ENCODE measurements around the gene NDUFB10.

NDUFB10 gene

DNA sequence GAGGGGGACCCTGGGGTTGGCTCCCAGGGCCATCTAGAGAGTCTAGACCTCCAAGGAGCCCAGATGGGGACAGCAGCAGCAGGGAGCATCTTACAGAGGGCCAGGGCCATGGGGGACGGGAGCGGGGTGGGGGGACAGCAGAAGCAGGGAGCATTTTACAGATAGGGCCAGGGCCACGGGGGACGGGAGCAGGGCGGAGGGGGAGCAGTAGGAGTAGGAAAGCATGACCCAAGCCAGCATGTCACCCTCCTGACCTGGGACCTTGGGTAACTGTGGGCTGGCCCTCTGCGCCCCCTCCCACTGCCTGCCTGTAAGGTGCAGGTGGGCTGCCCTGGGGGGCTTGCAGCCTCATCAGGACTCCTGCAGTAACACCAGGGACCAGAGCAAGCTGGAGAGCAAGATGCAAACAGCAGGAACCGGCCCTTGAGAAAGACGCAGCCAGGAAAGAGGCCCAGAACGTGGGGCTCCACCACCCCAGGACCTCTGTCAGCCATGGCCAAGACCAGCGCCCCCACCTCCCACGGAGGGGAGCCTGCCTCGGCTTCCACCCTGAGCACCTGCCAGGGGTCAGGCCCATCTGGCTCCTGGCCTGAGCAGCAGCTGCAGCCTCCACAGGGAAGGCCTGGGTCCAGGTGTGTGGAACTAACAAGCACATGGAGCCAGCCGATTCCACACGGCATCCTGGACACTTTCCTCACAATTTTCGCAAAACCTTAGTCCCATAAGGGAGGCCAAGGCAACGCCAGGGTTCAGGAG is 47.9 kb downstream of the NDUFB10 start:
- no peak overlapping the region for H2AFZ ChIP-seq (ENCODE audit: low read length)
- no peak for DNase-seq (ENCODE audit: low spot score)
- H3K79me1 ChIP-seq (ENCODE audit: low read depth, low read length), result peaks cover 42% of the 10 kb centered on the region
- H3K14ac ChIP-seq (ENCODE audit: low read length), result peak overlapping the region; percentile 71
- H4K8ac ChIP-seq (ENCODE audit: low read depth, low read length), result no peak overlapping the region
- no peaks in the 10 kb centered on the region for H3K27me3 ChIP-seq (ENCODE audit: control insufficient read depth in 3 of 3, insufficient read depth in 3 of 3, low read depth in 1 of 3, low read length in 3 of 3)
- H3K4me3 ChIP-seq (ENCODE audit: low read length in 2 of 2), result peak overlapping the region in 1 of 2 donors; percentile 65
- H2AK5ac ChIP-seq (ENCODE audit: low read depth, low read length), result peak overlapping the region; percentile 81
- no peak overlapping the region for H3K18ac ChIP-seq (ENCODE audit: low read length)
- peak overlapping the region; percentile 63 for H2BK12ac ChIP-seq (ENCODE audit: low read length)
- no peak overlapping the region for H2BK15ac ChIP-seq (ENCODE audit: low read length)
- peak overlapping the region; percentile 66 for H3K4ac ChIP-seq (ENCODE audit: low read length)
- WGBS, 2 donors (ENCODE audit: extremely low coverage in 2 of 2, insufficient read length in 2 of 2, insufficient replicate concordance in 1 of 2), result no CpG with 5 or more reads among the region's 16 CpGs
- H2BK120ac ChIP-seq (ENCODE audit: low read depth, low read length), result no peak overlapping the region
- peak overlapping the region; percentile 53 for H2BK5ac ChIP-seq (ENCODE audit: low read length)
- peak overlapping the region; percentile 43 for H3K23ac ChIP-seq (ENCODE audit: low read depth, low read length, poor library complexity)
- no peaks in the 10 kb centered on the region for H3K9me3 ChIP-seq (replicated peaks in 1 of 2; ENCODE audit: control insufficient read depth in 2 of 2, insufficient read depth in 1 of 2, low read depth in 1 of 2, low read length in 2 of 2)
- H3K9ac ChIP-seq (ENCODE audit: low read depth, low read length, poor library complexity), result peak overlapping the region; percentile 78
- no peak overlapping the region for H3K4me2 ChIP-seq (ENCODE audit: insufficient read depth, low read length, poor library complexity, severe bottlenecking)
- H4K91ac ChIP-seq (ENCODE audit: low read depth, low read length, poor library complexity), result no peak overlapping the region
- H3K36me3 ChIP-seq (replicated peaks in 1 of 2; ENCODE audit: control insufficient read depth in 2 of 2, insufficient read depth in 2 of 2, low read length in 2 of 2), result peaks cover 13 to 33% of the 10 kb centered on the region in 2 donors
- no peak overlapping the region for H3K27ac ChIP-seq (replicated peaks; ENCODE audit: low read length)
- H3K4me1 ChIP-seq (ENCODE audit: control insufficient read depth in 2 of 2, insufficient read depth in 1 of 2, low read depth in 1 of 2, low read length in 2 of 2), result peaks cover 28 to 35% of the 10 kb centered on the region in 2 donors

DNA sequence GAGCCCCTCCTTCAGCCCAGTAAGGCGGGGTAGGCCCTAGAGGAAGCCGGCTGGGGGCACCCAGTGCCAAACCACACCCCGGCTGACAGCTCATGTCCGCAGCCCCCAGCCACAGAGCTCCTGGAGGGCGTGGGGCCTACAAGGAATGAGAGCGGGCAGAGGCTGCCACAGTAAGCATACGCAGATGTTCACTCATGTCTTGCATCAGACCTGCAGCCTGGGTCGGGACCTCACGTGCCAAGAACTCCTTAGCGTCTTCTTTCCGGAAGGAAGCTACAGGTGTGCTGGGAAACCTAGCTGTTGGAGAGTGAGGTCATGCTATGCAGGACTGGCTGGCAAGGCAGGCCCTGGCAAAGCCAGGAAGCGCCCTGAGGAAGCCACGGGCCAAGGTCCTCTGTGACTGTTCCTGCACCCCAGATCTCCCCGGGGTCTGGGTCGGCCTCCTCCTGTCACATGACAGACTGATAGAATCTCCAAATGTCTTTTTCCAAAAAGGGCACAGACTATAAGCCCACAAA is 48.7 kb downstream of the NDUFB10 start:
- Histone ChIP-seq H2BK5ac (ENCODE audit: low read length) (no peak overlapping the region), H2BK15ac (ENCODE audit: low read length) (no peak overlapping the region), H4K8ac (ENCODE audit: low read depth, low read length) (peak overlapping the region; percentile 17), H3K9ac (ENCODE audit: low read depth, low read length, poor library complexity) (peak overlapping the region; percentile 70), H3K18ac (ENCODE audit: low read length) (no peak overlapping the region), H2BK12ac (ENCODE audit: low read length) (peak overlapping the region; percentile 16), H3K14ac (ENCODE audit: low read length) (no peak overlapping the region), H3K4ac (ENCODE audit: low read length) (peak overlapping the region; percentile 37), H3K9me3 (replicated peaks in 1 of 2; ENCODE audit: control insufficient read depth in 2 of 2, insufficient read depth in 1 of 2, low read depth in 1 of 2, low read length in 2 of 2) (no peaks in the 10 kb centered on the region), H3K27ac (replicated peaks; ENCODE audit: low read length) (no peak overlapping the region), H2AFZ (ENCODE audit: low read length) (no peak overlapping the region), H3K79me1 (ENCODE audit: low read depth, low read length) (peaks cover 37% of the 10 kb centered on the region), H3K36me3 (replicated peaks in 1 of 2; ENCODE audit: control insufficient read depth in 2 of 2, insufficient read depth in 2 of 2, low read length in 2 of 2) (peaks cover 9 to 25% of the 10 kb centered on the region in 2 donors), H3K27me3 (ENCODE audit: control insufficient read depth in 3 of 3, insufficient read depth in 3 of 3, low read depth in 1 of 3, low read length in 3 of 3) (no peaks in the 10 kb centered on the region), H2AK5ac (ENCODE audit: low read depth, low read length) (no peak overlapping the region), H3K4me2 (ENCODE audit: insufficient read depth, low read length, poor library complexity, severe bottlenecking) (no peak overlapping the region), H3K23ac (ENCODE audit: low read depth, low read length, poor library complexity) (peak overlapping the region; percentile 31), H4K91ac (ENCODE audit: low read depth, low read length, poor library complexity) (peak overlapping the region; percentile 85), H2BK120ac (ENCODE audit: low read depth, low read length) (no peak overlapping the region), H3K4me3 (ENCODE audit: low read length in 2 of 2) (peak overlapping the region in 1 of 2 donors; percentile 65), H3K4me1 (ENCODE audit: control insufficient read depth in 2 of 2, insufficient read depth in 1 of 2, low read depth in 1 of 2, low read length in 2 of 2) (peaks cover 28 to 35% of the 10 kb centered on the region in 2 donors)
- WGBS, 2 donors (ENCODE audit: extremely low coverage in 2 of 2, insufficient read length in 2 of 2, insufficient replicate concordance in 1 of 2), result no CpG with 5 or more reads among the region's 15 CpGs
- no peak for DNase-seq (ENCODE audit: low spot score)

DNA sequence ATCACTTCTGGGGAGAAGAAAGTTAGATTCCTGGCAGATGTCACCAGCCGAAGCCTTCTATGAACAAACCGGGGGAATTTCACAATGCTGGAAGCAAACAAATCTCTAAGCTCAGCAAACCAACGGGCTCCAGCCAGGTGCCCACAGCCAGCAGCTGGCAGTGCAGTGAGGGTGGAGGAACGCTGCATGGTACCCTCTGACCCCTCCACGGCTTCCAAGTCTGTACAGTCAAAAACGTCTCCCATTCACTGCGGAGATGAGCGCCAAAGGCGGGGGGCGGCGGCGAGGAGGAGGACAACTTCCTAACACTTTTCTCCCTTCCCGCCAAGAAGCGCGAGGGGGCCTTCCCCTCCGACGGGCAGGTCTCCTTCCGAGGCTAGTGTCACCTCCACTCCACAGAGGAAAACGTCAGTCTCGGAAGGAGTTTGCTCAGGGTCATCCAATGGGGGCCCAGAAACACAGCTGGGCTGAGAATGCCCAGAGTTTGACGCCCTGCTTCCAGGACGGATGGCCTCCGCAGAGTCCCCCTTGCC is 49.4 kb downstream of the NDUFB10 start:
- H3K4me1 ChIP-seq (ENCODE audit: control insufficient read depth in 2 of 2, insufficient read depth in 1 of 2, low read depth in 1 of 2, low read length in 2 of 2), result peaks cover 25 to 32% of the 10 kb centered on the region in 2 donors

DNA sequence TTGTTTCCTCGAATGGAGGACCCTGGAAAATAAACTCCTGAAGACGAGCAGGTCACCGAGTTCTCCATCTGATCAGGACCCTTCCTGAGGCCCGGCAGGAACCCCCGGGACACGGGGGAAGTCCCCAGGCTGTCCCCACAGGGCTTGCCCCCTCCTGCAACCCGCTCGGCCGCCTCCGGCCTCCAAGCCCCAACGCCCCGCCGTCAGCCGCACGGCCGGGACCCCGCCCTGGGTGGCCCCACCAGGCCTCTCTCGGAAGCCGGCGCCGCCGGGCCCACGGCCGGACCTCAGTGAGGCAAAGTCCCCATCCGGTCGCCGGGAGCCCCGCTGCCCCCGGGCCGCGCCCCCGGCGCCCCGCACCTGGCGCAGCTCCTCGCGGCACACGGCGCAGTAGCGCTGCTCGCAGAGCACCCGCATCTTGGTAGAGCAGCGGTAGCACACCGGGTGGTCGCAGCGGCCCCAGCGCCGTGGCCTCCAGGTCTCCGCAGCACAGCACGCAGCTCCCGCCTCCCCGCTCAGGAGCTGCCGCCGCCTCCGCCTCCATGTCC is 49.9 kb downstream of the NDUFB10 start:
- no peak overlapping the region for H4K8ac ChIP-seq (ENCODE audit: low read depth, low read length)
- H3K36me3 ChIP-seq (replicated peaks in 1 of 2; ENCODE audit: control insufficient read depth in 2 of 2, insufficient read depth in 2 of 2, low read length in 2 of 2), result peaks cover 8 to 18% of the 10 kb centered on the region in 2 donors
- H3K27me3 ChIP-seq (ENCODE audit: control insufficient read depth in 3 of 3, insufficient read depth in 3 of 3, low read depth in 1 of 3, low read length in 3 of 3), result no peaks in the 10 kb centered on the region
- peak overlapping the region; percentile 82 for H3K18ac ChIP-seq (ENCODE audit: low read length)
- H2AK5ac ChIP-seq (ENCODE audit: low read depth, low read length), result peak overlapping the region; percentile 11
- no peaks in the 10 kb centered on the region for H3K9me3 ChIP-seq (replicated peaks in 1 of 2; ENCODE audit: control insufficient read depth in 2 of 2, insufficient read depth in 1 of 2, low read depth in 1 of 2, low read length in 2 of 2)
- H3K9ac ChIP-seq (ENCODE audit: low read depth, low read length, poor library complexity), result peak overlapping the region; percentile 96
- peak overlapping the region; percentile 71 for H3K14ac ChIP-seq (ENCODE audit: low read length)
- H3K79me1 ChIP-seq (ENCODE audit: low read depth, low read length), result peaks cover 31% of the 10 kb centered on the region
- H3K4me3 ChIP-seq (ENCODE audit: low read length in 2 of 2), result peak overlapping the region; percentile 65 to 99
- no peak overlapping the region for H2BK15ac ChIP-seq (ENCODE audit: low read length)
- no peak overlapping the region for H2BK12ac ChIP-seq (ENCODE audit: low read length)
- peaks cover 22 to 28% of the 10 kb centered on the region in 2 donors for H3K4me1 ChIP-seq (ENCODE audit: control insufficient read depth in 2 of 2, insufficient read depth in 1 of 2, low read depth in 1 of 2, low read length in 2 of 2)
- DNase-seq (ENCODE audit: low spot score), result no peak
- peak overlapping the region; percentile 78 for H2AFZ ChIP-seq (ENCODE audit: low read length)
- no peak overlapping the region for H2BK120ac ChIP-seq (ENCODE audit: low read depth, low read length)
- no peak overlapping the region for H3K4ac ChIP-seq (ENCODE audit: low read length)
- no peak overlapping the region for H4K91ac ChIP-seq (ENCODE audit: low read depth, low read length, poor library complexity)
- no peak overlapping the region for H3K27ac ChIP-seq (replicated peaks; ENCODE audit: low read length)
- no CpG with 5 or more reads among the region's 55 CpGs for WGBS, 2 donors (ENCODE audit: extremely low coverage in 2 of 2, insufficient read length in 2 of 2, insufficient replicate concordance in 1 of 2)
- no peak overlapping the region for H2BK5ac ChIP-seq (ENCODE audit: low read length)
- no peak overlapping the region for H3K23ac ChIP-seq (ENCODE audit: low read depth, low read length, poor library complexity)
- H3K4me2 ChIP-seq (ENCODE audit: insufficient read depth, low read length, poor library complexity, severe bottlenecking), result peak overlapping the region; percentile 80

More for the DNA sequence above, 49.4 kb downstream of the NDUFB10 start:
- Histone ChIP-seq H3K9me3 (replicated peaks in 1 of 2; ENCODE audit: control insufficient read depth in 2 of 2, insufficient read depth in 1 of 2, low read depth in 1 of 2, low read length in 2 of 2) (no peaks in the 10 kb centered on the region), H2AK5ac (ENCODE audit: low read depth, low read length) (peak overlapping the region; percentile 11), H2BK12ac (ENCODE audit: low read length) (no peak overlapping the region), H4K8ac (ENCODE audit: low read depth, low read length) (no peak overlapping the region), H3K9ac (ENCODE audit: low read depth, low read length, poor library complexity) (peak overlapping the region; percentile 96), H3K79me1 (ENCODE audit: low read depth, low read length) (peaks cover 34% of the 10 kb centered on the region), H2BK120ac (ENCODE audit: low read depth, low read length) (no peak overlapping the region), H2AFZ (ENCODE audit: low read length) (peak overlapping the region; percentile 78), H3K18ac (ENCODE audit: low read length) (peak overlapping the region; percentile 82), H2BK5ac (ENCODE audit: low read length) (no peak overlapping the region), H2BK15ac (ENCODE audit: low read length) (no peak overlapping the region), H3K27me3 (ENCODE audit: control insufficient read depth in 3 of 3, insufficient read depth in 3 of 3, low read depth in 1 of 3, low read length in 3 of 3) (no peaks in the 10 kb centered on the region), H3K14ac (ENCODE audit: low read length) (peak overlapping the region; percentile 49), H3K23ac (ENCODE audit: low read depth, low read length, poor library complexity) (peak overlapping the region; percentile 48), H4K91ac (ENCODE audit: low read depth, low read length, poor library complexity) (no peak overlapping the region), H3K4me2 (ENCODE audit: insufficient read depth, low read length, poor library complexity, severe bottlenecking) (peak overlapping the region; percentile 80), H3K27ac (replicated peaks; ENCODE audit: low read length) (no peak overlapping the region), H3K4ac (ENCODE audit: low read length) (no peak overlapping the region), H3K36me3 (replicated peaks in 1 of 2; ENCODE audit: control insufficient read depth in 2 of 2, insufficient read depth in 2 of 2, low read length in 2 of 2) (peaks cover 8 to 19% of the 10 kb centered on the region in 2 donors), H3K4me3 (ENCODE audit: low read length in 2 of 2) (peak overlapping the region; percentile 65 to 99)
- DNase-seq (ENCODE audit: low spot score), result no peak
- no CpG with 5 or more reads among the region's 23 CpGs for WGBS, 2 donors (ENCODE audit: extremely low coverage in 2 of 2, insufficient read length in 2 of 2, insufficient replicate concordance in 1 of 2)
